HG02763 (cell line): ENCODE measurements around the gene OPRL1.

Experiments
- ATAC-seq: cut with Tn5 transposase; IDR thresholded peaks from one replicate; pipeline ENCODE4 v1.9.1; 2021; ENCODE audit warnings: mild to moderate bottlenecking, moderate library complexity; ENCODE audit not compliant: unreplicated experiment

The OPRL1 gene

DNA sequence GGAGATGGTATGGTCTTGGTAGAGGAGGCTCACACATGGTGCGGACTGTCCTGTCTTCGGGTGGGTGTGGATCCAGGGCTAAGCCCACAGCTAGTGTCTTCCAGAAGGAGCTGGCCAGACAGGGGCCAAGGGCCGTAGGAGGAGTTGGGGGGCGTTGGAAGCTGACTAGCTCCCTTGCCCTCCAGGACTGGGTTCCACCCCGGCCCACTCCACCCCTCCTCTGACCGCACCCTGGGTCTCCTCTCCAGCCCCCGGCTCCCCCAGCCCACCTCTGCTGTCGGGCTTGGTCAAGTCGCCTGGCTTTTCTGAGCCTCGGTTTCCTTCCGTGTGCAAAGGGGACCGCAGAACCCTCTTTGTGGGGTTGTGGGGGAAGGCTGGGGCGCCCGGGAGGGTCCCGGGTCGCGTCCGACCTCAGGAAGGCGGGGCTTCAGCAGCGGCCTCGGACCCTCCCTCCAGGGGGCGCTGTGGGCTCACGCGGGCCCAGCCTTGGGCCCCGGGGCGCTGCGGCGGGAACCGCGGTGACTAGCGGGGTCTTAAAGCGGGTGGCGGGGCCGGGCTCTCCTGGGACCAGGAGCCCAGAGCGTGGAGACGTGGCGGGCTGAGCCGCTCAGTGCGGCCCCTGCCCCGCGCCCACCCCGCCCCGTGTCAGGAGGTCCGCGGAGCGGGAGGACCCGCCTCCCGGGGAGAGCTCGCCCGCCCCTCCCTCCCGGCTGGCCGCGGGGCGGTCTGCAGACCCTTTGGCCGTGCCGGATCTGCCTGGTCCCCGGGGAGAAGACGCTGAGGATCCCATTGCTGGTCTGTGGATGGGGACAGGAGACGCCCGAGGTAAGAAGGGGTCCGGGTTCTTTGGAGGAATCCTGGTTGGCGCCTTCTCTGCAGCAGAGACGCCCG is 22.1 kb downstream of the OPRL1 start:
- no peak for ATAC-seq

- ATAC-seq = no peak
Measured at GRCh38 chr20:64102647-64103354, 22.9 kb downstream of the OPRL1 start.

GRCh38 chr20:64103871-64104666 is 24.2 kb downstream of the OPRL1 start:
- no peak for ATAC-seq

- ATAC-seq = no peak
Measured at GRCh38 chr20:64104667-64105451, 25.0 kb downstream of the OPRL1 start.

GRCh38 chr20:64105846-64106434 is 26.1 kb downstream of the OPRL1 start:
- ATAC-seq = no peak

DNA sequence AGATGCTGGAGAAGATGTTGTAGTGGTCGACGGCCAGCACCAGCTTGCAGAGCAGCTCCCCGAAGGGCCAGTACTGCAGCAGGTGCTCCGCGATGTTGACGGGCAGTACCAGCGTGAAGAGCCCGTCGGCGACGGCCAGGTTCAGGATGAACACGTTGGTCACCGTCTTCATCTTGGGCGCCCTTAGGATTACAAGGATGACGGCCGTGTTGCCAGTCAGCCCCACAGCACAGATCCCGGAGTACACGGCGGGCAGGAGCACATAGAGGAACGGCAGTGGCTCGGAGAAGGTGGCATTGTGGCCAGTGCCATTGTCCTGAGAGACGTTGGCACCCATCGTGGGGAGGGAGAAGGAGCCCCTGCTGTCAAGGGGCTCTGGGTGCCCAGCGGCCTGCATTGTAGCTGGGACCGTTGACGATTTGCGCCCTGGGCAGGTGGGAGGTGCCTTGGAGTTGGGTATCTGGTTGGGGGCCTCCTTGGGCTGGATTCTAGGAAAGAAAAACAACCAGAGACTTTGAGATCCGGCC is 26.6 kb downstream of the OPRL1 start:
- no peak for ATAC-seq

GRCh38 chr20:64106981-64107735 is 27.3 kb downstream of the OPRL1 start, which contains the start of gene NPBWR2:
Gene NPBWR2 (minus strand): TSS chr20:64107565. CDS start chr20:64106831, 734 bp downstream.
- ATAC-seq = no peak

- ATAC-seq = no peak
Measured at GRCh38 chr20:64107736-64108457, 28.0 kb downstream of the OPRL1 start.

- ATAC-seq = no peak
Measured at GRCh38 chr20:64108731-64109681, 29.1 kb downstream of the OPRL1 start.

DNA sequence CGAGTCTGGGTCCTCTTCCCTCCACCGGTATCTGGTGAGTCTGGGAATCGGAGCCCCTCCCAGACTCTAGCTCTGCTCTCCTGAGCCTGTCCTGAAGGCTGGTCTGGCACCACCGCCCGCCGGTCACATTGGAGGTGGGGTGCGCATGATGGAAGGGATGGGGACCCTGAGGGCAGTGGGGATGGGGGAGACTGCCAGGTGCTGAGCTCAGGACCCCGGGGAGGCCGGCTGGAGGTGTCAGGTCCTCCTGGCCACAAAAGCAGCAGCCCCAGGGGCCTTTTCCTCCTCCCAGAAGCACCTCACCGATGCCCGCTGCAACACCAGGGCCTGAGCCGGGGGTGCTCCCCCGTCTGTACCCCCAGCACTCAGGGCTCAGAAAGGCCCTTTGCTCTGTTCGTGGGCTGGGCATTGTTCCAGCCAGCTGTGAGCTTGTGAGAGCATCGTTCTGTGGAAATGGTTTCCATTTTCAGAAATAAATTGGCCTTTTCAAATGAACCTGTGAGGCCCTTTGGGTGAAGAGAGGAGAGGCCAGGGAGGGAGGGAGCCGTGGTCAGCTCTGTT is 30.0 kb downstream of the OPRL1 start:
- no peak for ATAC-seq

GRCh38 chr20:64110411-64111068 is 30.7 kb downstream of the OPRL1 start:
- no peak for ATAC-seq

GRCh38 chr20:64111841-64112641 is 32.2 kb downstream of the OPRL1 start:
- ATAC-seq = no peak

- ATAC-seq = no peak
Measured at GRCh38 chr20:64112691-64113443, 33.0 kb downstream of the OPRL1 start.

DNA sequence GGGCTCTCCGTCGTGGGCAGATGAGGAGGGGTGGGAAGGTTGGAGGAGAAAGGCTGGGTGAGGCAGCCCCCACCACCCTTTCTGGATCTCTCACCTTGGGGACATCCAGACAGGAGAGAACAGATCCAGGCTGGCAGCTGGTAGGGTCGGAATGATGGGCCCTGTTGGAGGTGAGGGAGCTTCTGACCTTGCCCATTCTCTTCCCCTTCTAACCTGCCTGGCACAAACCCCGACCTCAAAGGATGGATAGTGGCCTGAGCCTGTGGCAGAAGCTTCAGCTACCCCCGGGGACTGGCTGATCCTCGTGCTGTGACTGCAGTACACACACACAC is 33.5 kb downstream of the OPRL1 start:
- no peak for ATAC-seq

GRCh38 chr20:64113796-64114355 is 34.0 kb downstream of the OPRL1 start:
- no peak for ATAC-seq
